Uterus (tissue), 2 donors: ENCODE data around the gene GPX1.

ENCODE experiments used
- POLR2A ChIP-seq, 2 donors: fragments of 450-650 bp; IDR thresholded peaks; one replicate each; pipeline ENCODE4 v1.6.1; 2016; ENCODE audit warnings: antibody characterized with exemption in 2 of 2, mild to moderate bottlenecking in 1 of 2, moderate library complexity in 1 of 2
- TF ChIP-seq, protein P1 (sequence below), 4 experiments: fragments of 200-600 bp in 2 of 4; fragments of 450-650 bp in 2 of 4; sonication (generic) in 2 of 4; IDR thresholded peaks; one replicate each; pipeline ENCODE4 v1.5.1; 2016 to 2019; ENCODE audit warnings: antibody characterized with exemption in 4 of 4, mild to moderate bottlenecking in 2 of 4, moderate library complexity in 1 of 4

DNA sequence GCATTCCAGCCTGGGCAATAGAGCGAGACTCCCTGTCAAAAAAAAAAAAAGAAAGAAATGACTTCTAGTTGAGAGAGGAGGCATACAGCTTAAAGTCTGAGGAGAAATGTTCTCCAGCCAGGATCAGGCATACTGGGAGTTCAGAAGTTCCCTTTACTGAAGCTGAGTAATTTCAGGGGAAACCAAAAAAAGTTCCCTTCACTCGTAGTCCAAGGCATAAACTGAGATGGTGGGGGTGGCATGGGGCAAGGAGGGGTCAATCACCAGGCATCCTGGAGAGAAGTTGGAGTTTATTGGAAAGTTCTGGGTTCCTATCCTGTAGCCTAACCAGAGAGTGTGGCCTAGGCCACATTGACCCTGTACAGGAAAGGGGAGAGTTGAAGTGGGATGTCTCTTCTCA lies 5.9 kb downstream of the GPX1 start:
- TF ChIP-seq, protein P1, sequence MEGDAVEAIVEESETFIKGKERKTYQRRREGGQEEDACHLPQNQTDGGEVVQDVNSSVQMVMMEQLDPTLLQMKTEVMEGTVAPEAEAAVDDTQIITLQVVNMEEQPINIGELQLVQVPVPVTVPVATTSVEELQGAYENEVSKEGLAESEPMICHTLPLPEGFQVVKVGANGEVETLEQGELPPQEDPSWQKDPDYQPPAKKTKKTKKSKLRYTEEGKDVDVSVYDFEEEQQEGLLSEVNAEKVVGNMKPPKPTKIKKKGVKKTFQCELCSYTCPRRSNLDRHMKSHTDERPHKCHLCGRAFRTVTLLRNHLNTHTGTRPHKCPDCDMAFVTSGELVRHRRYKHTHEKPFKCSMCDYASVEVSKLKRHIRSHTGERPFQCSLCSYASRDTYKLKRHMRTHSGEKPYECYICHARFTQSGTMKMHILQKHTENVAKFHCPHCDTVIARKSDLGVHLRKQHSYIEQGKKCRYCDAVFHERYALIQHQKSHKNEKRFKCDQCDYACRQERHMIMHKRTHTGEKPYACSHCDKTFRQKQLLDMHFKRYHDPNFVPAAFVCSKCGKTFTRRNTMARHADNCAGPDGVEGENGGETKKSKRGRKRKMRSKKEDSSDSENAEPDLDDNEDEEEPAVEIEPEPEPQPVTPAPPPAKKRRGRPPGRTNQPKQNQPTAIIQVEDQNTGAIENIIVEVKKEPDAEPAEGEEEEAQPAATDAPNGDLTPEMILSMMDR (IDR thresholded peaks at IDR 0.05): no peak
- TF ChIP-seq POLR2A (IDR thresholded peaks at IDR 0.05): no peak
